HG03066 (cell line): ENCODE measurements around the gene SEMA4G.

Experiments used
- ATAC-seq: cut with Tn5 transposase; IDR thresholded peaks from one replicate; pipeline ENCODE4 v1.9.1; 2021; ENCODE audit warnings: low read depth; ENCODE audit not compliant: unreplicated experiment

Gene SEMA4G

GRCh38 chr10:100969187-100970075 lies at the start of gene SEMA4G:
TSS of gene SEMA4G (plus strand) at chr10:100969504. CDS start at chr10:100972913, 3,409 bp downstream.
- no peak for ATAC-seq

DNA sequence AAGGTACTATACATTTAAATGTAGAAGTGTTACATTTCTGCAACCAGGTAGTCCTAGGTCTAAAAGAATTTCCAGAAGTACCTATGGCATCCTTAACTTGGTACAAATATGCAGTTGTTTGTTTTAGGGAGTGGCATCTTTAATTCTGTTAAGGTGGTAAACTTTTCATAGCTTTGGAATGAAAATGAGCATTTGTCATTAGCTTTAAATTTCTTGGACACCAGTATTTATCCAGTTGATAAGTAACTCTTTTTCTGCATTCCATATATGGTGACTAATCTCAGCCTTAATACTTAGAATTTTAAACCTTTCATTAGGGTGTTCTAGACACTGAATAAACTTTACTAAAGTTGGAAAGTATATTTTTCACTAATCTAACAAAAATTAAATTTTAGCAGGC lies 45.7 kb upstream of the SEMA4G start:
- no peak for ATAC-seq

GRCh38 chr10:100927266-100927665 lies 42.0 kb upstream of the SEMA4G start:
- no peak for ATAC-seq

DNA sequence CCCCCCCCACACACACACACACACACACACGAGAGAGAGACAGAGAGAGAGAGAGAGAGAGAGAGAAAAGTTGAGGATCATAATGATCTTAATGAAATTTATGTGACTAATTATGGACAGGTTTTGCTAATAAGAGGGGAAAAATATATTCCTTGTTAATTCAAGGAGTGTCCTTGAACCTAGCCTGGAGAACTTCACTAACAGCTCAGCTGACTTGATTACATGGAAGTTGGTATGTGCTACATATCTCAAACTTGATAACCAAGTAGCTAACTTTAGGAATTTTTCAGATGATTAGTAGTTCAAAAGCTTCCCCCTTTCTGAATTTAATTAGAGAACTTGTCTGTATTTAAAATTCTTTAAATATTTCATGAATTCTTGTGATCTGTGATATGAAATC lies 41.3 kb upstream of the SEMA4G start:
- ATAC-seq = no peak

DNA sequence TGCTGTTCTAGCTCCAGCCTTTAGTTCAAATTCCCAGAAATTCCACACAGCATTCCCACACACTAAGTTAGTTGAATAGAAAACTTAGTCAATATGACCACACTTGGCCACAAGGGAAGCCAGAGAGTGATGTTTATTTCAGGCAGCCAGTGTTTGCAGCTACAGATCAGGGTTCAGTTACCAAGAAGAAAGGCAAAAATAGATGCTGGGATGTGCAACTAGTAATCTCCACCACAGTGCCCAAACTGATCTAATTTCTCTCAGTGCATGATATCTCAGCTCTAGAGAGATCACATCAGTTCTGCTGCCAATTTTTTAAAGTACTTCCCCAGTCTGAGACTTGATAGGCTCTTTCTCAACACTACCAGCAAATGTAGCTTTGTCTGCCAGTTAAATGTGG lies 38.9 kb upstream of the SEMA4G start:
- no peak for ATAC-seq

- no peak for ATAC-seq
These were observed 35.1 kb upstream of the SEMA4G start for GRCh38 chr10:100934084-100934659.

DNA sequence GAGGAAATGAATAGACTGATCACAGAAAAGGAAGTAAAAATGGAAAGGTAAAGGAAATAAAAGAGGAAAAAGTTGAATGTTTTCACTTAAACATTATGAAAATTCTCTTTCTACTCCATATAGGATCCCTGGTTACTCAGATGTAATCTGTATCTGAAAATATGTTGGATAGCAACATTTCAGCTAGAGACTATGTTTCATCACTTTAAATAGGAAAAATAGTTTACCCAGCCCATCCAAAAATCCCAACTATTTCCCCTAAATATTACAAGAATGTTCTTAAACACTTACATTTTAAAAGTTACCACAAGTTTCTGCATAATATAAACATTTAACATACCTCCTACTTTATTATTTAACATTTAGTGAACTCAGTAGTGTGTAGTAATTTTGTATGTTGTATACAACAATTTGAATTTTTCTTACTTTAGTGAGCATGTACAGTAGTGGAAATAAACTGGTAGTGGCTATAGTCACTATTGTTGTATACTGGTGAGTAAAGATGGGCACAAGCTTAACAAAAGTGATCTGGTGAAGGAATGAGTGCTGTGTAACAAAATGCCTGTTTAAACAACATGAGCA lies 29.4 kb upstream of the SEMA4G start:
- no peak for ATAC-seq

DNA sequence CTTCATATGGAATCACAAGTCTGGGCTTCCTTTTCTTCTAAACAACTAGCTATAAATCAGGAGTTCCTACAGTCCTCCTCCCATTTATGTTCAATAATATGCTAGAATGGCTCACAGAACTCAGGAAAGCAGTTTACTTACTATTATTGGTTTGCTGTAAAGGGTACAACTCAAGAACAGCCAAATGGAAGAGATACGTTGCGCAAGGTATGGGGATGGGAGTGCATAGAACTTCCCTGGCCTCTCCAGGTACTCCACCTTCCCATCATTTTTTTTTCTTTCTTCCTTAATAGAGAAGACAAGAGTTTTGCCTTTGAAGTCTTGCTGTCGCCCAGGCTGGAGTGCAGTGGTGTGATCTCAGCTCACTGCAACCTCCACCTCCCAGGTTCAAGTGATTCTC lies 27.1 kb upstream of the SEMA4G start:
- ATAC-seq = no peak

DNA sequence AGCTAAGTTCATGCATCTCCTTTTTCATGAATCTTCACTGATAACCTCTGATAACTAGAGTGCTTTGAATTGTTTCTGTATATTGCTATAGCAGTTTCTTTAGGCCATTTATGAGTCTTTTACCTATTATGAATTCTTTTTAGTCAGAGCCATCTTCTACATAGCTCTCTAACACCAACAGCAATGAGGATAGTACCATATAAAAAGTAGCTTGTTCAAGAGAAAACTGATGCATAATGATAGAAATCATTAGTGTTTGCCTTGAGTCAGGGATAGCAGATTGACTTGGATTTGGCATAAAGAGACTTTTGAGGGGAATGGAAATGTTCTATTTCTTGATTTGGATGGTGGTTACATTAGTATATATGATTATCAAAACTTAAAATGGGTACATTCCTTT lies 25.8 kb upstream of the SEMA4G start:
- ATAC-seq = no peak

DNA sequence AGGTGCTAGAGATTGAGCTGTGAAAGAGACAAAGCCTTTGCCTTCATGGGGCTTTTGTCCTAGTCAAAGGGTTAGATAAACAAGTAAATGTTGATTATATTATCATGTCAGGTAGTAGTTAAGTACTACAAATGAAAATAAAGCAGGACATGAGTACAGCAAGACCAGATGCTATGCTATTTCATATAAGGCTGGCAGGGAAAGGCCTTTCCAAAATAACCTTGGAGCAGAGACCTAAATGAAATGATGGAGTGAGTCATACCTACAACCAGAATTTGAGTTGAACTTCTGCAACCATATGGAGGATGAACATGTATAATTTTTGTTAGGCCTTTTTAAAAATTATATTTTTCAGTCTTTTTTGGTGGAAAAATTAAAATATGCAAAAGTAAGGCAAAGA lies 23.6 kb upstream of the SEMA4G start:
- ATAC-seq = no peak

DNA sequence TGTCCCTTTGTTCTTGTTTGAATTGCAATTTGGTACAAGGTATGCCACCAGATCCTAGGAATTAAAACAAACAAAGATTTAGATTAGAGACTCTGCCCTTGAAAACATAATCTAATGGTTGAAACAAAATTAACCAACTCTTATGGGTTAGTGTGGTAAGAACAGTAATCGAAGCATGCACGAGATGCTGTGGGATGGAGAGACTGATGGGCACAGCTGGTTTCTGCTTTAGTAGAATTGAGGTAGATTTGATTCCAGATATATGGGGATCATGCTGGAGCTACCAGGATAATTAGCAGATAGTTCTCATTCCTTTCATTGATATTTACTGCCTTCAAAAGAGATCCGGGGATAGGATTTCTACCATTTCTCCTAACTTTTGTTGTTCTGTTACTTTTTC lies 20.4 kb upstream of the SEMA4G start:
- no peak for ATAC-seq

GRCh38 chr10:100960251-100960650 lies 9.1 kb upstream of the SEMA4G start:
- no peak for ATAC-seq

DNA sequence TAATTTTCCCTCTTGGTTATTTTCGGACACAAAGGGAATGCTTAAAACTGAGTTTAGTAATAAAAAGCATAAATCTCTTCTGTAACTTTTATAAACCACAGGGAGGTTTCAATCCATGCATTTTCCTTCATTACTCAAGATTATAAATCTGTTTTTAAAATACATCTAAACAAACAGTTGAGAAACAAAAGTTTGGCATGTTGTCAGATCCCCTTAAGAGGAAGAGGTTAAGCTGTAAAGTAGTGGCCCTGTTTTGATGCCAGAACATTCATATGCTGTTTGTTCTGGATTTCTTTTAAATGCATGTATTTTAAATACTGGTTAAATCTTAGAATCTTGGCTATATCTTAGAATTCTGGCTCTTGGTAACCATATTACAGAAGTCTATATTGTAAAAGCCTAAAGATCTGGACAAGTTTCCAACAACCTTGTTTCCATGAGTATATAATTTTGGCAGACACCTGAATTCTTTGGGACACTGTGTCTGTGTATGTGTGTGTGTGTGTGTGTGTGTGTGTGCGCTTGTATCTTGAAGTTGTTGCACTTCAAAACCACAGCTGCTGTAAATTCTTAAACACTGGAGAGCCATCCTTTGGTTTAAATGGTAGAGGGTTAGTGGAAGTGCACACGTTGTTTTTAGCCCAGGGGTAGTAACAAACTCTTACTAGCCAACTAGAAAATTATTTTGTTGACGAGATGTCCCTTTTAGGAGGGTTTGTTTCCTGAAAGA lies 6.8 kb upstream of the SEMA4G start:
- no peak for ATAC-seq

GRCh38 chr10:100963826-100964225 lies 5.5 kb upstream of the SEMA4G start:
- no peak for ATAC-seq

DNA sequence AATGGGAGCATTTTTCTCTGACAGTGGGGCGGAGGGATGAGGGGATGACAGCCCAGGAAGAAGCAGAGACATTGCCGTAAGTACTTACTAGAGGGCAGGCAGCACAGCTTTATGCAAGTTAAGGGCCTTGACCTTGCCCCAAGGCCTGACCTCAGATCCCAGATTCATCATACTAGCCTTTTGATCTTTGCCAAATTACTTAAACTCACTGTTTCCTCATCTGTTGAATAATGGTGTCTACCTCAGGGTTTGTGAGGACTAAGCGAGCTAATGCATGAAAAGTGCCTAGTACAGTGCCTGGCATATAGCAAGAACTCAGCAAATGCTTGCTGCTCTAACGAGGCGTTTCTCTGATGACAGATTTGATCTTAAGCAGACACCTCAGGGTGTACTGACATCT lies 3.5 kb upstream of the SEMA4G start:
- no peak for ATAC-seq

DNA sequence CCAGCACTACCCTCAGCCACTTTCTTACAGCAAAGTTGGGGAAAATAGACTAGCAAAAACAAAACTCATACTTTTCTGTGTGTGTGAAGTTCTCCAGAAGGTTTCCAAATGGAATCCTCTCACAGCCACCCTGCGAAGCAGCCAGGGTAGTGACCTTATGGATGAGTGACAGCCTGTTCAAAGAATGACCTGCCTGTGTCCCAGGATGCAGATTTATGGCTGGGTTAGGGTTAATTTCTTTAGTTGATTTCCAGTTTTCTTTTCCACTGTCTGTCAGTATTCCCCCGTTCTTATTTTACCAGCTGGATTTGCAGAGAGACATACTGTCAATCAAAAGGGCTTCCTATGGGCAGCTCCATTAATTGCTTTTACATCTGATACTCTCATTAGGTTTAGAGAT lies 2.4 kb upstream of the SEMA4G start:
- no peak for ATAC-seq

DNA sequence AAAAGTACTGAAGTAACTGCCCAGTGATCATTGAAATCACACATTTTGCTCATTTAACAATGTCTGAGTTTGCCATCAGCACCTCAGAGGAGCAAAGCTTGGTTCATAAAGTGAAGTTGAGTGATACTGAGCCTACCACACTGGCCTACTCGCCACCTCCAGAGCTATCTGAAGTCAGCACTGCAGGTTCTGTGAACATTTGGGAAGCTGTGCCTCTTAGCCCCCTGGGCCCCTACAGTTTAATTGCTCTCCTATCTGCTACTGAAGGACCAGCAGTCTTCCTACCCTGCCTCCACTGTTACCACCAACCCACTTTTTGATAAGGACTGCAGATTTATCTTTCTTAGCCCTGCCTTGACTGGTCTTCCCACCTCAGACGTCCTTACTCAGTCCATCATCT lies 2.0 kb upstream of the SEMA4G start:
- no peak for ATAC-seq

DNA sequence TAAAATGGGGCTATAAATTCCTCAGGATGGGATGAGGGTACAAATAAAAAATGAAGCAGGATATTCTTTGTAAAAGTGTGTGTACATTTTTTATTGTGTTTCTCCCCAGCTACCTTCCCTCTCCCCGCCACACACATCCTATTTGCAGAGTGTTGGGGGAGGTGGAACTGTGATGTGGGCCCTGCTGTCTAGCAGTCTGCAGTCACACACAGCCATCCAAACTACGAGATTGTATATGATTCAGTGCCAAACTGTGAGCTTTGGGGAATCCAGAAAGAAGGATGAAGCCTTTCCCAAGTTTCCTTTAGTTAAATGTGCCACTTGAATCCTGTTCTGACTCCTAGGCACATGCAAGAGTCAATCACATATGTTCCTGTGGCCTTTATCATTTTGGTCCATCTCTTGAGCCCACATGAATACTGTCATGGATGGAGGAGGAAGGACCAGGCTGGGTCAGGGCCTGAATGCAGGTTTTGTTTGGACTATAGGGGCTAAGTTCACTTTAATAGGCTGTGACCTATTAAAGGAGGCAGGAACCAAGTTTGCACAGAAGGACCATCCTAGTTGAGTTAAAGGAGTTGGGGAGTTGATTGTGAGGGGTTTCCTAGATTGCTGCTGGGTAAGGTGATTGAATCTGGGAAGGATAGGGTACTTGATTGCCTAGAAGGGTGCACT lies 1.1 kb upstream of the SEMA4G start:
- no peak for ATAC-seq

GRCh38 chr10:100968863-100969186 lies 479 bp upstream of the SEMA4G start:
- ATAC-seq = no peak

DNA sequence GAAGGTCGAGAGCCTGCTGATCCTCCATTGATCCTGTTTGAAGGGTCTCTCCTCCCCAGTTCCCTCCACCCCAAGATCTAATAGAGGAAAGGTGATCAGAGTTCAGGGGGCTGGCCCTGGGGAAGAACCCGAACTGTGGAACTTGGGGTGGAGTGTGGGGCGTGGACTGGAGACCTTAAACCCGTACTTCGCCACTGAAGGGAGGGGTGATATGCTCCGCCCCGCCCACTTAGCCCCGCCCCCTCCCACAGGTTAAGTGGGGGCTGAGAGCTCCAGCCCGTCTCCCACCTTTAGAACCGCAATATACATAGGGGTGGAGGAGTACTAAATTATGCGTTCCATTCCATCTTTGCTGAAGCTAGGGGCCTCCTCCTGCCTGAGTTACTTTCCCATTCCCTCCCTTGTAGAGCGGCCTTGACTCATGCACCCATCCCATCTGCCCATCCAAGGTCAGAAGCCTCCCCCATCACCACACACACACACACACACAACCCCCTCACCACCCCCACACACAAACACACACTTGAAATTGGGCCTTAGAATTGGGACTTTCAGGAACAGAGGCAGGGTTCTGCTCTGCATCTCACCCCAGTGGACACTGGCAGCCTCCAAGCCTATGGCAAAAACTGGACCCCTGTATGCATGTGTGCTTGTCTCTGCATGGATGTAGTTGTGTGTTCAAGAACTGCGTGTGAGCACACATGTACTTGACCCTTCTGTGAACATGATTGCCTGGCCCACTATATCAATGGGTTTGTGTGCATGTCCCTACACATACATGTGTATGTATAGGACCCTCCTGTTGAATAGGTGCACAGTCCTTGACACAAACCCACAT lies 991 bp downstream of the SEMA4G start:
- no peak for ATAC-seq
